ENCODE data around the gene IFI44L.

DNA sequence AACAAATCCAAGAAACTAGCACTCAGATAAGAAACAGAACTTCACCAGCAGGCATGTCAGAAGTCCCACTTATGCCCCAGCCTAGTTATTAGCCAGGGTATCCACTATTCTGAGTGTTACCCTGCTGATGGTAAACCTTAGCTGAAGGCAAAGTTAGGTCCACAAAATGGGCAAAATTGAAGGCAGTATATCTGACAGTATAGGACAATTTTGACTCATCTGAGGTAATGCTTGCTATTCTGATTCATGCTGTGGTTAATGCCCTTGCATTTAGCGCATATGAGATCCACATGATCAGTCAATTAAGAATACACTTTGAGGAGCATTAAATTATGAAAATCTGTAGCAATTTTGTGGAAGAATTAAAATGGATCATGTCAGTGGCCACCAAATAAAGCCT is 44.5 kb downstream of the IFI44L start:
- TF ChIP-seq, protein P1, sequence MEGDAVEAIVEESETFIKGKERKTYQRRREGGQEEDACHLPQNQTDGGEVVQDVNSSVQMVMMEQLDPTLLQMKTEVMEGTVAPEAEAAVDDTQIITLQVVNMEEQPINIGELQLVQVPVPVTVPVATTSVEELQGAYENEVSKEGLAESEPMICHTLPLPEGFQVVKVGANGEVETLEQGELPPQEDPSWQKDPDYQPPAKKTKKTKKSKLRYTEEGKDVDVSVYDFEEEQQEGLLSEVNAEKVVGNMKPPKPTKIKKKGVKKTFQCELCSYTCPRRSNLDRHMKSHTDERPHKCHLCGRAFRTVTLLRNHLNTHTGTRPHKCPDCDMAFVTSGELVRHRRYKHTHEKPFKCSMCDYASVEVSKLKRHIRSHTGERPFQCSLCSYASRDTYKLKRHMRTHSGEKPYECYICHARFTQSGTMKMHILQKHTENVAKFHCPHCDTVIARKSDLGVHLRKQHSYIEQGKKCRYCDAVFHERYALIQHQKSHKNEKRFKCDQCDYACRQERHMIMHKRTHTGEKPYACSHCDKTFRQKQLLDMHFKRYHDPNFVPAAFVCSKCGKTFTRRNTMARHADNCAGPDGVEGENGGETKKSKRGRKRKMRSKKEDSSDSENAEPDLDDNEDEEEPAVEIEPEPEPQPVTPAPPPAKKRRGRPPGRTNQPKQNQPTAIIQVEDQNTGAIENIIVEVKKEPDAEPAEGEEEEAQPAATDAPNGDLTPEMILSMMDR (IDR thresholded peaks at IDR 0.05), result no peak
- no peak for TF ChIP-seq POLR2A (IDR thresholded peaks at IDR 0.05)
- no peak for TF ChIP-seq POLR2AphosphoS5 (IDR thresholded peaks at IDR 0.05)
